Nucleus accumbens (tissue), 56 donors: ENCODE results near the gene ABR.

ENCODE experiments used
- DNase-seq, 56 donors: peaks; one replicate each; lab custom pipeline; 2025; lab: John Stamatoyannopoulos, UW

Gene ABR

DNA sequence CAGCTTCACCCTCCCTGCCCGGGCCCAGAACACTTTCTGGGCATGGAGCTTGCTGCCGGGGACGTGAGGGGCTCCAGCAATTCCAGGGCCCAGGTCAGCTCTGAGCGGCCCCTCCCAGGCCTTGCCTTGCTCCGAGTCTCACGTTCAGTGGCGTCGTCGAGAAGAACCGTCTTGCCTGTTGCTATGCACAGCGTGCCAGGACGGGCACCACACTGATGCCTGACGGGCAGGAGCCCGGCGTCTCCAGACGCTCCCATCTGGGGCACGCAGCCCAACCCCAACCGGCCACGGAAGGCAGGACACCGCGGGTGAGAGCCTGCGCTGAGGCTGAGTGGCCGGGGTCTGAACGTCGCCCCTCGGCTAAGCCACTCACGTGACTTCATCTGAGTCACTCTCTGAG is 155.7 kb downstream of the ABR start:
- no peak for DNase-seq

DNA sequence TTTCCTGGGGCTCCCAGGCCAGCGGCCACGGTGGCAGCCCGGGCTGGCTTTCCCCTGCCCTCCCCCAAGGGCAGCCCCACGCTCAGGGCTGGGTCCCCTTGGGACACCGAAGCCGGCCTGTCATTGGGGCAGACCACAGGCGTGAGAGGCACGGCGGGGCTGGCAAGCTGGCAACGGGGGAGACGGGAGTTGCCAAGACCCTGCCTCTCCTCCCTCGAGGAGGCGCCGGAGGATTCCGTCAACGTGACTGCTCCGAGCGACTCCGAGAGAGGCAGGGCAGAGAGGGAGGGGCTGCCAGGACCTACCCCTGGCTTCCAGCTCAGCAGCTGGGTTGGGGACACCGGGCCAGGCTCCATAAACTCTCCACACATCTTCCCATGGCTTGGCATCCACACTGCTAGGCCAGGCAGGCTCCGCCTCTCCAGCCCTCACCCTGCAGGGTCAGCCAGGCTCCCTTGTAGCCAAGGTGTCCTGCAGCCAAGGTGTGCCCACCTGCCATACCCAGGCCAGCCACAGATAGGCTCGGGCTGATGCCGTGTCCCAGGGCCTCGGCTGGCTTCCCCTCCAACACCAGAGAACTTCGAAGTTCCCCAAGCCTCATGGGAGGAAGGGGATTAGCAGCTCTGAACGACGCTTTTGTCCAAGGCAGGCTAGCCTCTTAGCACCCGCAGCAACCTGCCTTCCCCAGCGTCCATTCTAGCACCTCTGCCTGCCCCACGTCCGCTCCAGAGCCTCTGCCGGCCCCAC is 157.3 kb downstream of the ABR start:
- DNase-seq: peak in 9 of 56 donors; percentile 11 to 48 (median 28)

DNA sequence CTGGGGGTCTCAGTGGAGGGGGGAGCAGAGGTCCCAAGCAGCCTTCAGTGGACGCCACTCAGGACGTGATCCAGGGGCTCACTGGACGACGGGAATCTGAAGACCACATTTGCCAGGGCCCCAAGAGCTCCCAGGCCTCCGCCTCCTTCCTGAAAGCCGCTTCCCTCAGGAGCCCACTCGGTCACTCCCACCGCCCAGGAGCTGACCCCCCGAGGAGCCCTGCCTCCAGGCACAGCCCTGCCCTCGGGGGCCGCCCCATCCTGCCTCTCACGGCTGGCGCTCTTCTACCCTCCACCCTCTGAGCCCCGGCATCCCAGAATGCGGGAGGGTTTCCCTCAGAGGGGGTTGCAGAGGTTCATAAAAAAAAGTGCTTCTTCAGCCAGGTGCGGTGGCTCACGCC is 158.6 kb downstream of the ABR start:
- no peak for DNase-seq

DNA sequence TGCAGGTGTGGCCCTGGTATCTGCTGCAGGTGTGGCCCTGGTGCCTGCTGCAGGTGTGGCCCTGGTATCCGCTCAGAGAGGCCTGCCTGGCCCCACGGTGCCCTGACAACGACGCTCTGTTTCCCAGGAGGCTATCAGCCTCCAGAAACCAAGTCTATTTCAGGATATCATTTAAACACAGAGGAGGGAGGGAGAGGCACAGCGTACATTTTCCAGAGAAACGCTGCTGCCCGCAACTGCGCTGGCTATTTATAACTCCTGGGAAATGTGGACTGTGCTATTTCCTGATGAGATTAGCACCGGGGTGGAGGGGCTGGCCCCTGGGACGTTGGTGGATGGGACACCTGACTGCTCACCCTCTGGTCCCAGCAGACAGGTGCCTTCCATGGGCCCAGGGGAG is 160.3 kb downstream of the ABR start:
- DNase-seq: peak in 1 of 56 donors; percentile 17

DNA sequence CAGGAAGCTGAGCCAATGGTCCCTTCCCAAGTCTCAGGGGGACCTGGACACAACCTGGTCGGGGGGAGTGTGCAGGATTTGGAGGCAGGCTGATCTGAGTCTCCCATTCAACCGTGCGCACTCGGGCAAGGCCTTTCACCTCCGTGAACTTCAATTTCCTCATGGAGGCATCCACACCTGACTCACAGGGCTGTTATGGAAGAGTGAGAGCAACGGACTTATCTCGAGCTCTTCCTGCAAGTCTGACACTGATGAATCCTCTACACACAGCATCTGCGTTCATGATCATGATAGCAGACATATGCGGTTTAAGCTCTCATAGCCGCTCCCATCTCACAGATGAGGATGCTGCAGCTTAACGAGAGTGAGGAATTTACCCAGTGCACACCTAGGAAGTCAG is 161.2 kb downstream of the ABR start:
- no peak for DNase-seq

DNA sequence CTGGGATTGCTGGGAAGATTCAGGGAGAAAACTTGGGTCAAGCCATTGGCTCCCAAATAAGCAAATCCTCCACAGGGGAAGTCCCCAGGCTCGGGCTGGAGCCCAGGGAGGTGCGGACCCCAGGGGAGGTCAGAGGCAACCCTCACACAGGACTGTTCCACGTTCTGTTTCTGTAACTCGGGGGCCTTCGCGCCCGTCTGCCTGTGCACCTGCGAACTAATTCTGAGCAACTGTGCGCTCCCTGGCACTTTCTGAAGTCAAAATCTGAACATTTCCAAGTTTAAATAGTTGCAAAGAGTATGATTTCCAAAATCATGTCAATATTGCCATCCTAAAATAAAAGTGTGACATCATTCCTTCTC is 166.1 kb downstream of the ABR start:
- DNase-seq: no peak

DNA sequence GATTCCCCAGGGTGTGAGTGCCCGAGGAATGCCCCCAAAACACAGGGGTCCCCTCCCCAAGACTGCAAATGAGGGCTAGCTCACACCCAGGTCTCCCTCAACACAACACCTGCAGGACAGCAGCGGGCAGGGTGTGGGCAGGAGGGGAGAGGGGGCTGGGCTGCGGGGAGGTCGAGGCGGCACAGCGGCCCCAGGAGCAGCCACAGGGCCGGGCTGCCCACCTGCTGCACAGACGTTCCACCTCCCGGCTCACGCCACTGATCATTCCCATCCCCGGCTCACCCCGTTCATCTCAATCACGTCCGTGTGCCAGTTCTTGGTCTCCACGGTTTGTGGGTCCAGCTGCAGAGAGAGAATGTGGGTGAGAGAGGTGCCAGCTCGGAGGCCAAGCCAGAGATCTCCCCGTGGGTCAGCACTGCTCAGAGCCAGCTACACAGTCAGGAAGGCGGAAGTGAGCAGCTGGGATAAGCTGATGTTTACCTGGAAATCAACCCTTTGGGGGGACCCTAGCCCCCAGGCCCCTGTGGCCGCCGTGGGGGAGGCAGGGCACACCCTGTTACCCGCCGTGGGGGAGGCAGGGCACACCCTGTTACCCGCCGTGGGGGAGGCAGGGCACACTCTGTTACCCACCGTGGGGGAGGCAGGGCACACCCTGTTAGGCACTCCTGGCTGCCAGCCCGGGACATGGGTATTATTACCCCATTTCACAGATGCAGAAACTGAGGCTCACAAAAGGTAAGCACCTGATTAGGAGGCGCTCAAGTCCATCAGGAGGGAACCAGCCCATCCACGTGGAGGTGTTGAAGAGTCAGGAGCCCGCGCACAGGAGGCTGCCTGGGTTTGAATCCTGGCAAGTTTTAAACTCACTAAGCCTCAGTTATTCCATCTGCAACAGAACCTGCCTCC is 166.7 kb downstream of the ABR start:
- DNase-seq: no peak

DNA sequence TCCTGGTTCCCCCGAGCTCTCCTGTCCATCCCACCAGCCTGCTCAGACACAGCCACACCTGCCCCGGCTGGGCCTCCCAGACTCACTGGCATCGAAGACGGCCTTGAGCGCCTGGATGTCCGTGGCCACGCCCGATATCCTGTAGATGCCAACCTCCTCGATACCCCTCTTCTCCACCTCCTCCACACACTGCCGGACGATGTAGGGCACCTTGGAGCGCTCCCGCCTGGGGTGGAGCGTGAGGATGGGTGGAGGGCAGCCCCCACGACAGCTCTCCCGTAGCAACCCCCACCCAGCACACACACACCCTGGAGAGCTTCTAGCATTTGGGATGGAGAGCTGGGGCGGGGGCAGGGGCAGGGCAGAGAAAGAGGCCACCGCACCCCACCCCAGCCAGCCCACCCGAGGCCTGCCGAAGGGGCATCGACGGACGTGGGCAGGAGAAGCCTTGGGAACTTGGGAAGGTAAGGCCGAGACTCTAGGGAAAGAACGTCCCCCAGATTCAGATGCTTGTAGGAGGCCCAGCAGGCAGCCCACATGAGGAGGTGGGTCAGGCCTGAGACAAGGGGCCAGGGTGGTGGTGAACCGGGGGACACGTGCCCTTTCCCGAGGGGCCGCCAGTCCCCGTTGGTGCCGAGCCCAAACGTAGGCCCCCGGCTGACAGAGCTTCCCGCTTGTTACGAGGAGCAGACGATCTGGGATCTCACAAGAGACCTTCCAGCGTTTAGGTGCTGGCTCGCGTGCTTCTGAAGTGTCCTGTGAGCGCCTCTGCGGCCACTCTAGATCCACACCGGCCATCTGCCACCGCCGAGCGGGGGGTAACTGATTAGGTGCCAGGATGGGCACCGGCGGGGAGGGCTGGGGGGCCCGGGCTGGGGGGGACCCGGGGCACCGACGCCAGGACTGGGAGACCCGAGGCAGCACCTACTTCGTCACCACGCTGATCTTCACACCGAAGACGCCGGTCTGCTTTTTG is 167.7 kb downstream of the ABR start:
- no peak for DNase-seq

DNA sequence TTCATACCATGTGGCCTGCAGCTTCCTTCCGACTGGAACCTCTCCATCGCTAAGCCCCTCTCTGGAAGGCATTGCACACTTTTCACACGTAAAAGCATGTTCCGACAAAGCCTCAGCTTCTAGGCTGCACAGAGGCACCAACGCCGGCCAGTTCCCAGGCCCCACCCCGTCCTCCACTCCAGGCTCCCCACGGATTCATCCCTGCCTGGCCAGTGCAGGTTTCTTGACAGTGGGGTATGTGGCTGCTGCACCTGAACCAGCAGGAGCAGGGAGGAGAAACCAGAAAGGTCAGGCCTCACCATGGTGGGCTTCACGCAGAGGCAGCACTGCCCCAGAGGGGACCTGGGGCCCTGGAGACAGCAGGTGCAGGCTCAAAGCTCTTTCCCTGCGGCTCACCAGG is 168.6 kb downstream of the ABR start:
- DNase-seq: no peak

DNA sequence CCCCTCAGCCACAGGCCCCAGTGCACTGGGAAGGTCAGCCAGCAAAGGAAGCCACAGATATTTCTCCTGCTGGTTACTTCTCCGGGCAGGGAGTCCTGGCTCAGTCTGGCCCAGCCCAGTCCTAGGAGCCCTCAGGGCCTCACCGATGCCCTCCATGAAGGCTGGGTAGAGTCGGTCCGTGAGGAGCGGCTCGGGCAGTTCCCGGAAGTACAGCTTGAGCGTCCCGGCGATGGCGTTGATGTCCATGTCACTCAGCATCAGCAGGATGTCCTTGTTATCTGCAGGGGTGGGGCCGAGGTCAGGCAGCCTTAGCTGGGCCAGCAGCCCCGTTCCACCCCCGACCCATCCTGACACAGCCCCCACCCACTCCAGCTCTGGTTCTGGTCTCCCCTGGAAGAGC is 169.2 kb downstream of the ABR start:
- DNase-seq: no peak

DNA sequence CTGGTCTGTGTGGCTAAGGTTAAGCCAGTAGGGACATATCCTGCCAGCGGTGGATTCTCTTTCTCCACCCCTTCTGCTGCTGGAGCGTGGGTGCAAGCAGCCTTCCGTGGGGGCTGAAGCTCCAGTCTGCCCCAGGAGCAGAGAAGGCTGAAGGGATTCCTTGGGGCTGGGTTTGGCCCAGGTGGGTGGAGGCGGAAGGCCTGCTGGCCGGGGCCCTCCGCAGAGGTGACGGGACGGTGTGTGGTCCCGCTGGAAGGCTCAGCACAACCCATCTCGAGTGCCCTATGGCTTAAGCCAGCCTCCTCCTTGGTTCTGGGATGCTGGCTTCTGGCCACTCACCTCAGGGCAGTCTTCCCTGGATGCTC is 169.7 kb downstream of the ABR start:
- DNase-seq: no peak

DNA sequence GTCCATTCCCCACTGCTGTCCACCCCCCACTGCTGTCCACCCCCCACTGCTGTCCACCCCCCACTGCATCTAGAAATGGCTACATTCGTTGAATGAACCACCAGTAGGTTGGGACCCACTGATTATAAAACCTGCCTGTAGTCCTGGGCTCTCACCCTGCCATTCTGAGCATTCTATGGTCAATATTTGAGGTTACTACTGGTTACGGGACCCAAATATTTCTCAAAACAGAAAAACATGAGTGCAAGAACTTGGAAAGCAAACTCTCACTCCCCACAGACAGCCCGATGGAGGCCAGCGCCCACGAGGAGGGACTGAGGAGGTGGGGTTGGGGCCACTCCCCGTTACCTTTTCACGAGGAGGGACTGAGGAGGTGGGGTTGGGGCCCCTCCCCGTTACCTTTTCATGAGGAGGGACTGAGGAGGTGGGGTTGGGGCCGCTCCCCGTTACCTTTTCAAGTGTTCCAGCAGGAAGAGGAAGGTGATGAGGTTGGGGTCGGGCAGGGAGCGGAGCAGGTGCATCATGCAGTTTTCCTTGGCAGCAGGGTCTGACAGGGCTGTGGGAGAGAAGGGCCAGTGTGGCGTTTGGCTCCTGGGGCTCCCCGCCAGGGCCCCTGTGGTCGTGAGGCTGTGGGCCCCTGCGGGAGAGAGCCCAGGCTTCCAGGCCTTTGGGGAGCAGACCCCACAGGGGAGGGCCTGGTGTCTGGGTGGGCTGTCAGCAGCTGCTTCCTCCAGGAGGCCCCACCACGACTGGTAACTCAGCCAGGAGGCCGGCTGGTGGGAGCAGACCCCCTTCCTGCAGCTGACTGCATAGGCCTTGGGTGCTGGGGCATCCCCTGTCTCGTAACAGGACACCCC is 170.3 kb downstream of the ABR start:
- no peak for DNase-seq

DNA sequence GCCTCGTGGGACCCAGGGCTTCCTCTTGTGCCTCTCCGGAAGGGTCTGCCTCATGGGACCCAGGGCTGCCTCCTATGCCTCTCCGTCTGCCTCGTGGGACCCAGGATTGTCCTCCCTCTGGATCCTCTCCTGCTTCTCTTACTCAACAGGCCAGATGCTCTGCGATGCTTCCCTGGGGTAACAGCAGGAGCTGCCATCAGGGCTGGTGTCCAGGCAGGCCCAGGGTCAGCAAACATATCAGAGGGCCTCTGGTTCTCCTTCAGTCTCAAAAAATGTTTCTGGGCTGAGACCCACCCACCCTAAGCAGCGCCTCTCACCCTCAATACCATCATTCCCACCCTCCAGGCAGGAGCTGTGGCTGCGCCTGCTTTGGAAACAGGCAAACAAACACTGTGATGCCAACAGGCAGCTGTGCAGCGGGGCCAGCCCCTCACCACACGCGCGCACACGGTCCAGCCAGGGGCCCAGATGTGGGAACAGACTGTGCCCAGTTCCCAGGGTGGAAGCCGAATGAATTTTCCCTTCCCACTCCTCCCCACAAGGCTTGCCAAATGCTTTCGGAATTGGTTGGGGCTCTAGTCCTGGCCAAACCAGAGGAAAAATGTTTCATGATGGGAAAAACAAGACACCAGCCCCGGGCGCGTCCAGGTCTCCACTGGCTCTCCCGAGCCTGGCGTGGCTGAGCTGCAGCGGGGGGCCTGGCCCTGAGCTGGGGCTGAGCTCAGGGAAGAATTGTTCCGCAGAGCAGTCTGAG is 171.6 kb downstream of the ABR start:
- peak in 8 of 56 donors; percentile 18 to 51 (median 37) for DNase-seq

DNA sequence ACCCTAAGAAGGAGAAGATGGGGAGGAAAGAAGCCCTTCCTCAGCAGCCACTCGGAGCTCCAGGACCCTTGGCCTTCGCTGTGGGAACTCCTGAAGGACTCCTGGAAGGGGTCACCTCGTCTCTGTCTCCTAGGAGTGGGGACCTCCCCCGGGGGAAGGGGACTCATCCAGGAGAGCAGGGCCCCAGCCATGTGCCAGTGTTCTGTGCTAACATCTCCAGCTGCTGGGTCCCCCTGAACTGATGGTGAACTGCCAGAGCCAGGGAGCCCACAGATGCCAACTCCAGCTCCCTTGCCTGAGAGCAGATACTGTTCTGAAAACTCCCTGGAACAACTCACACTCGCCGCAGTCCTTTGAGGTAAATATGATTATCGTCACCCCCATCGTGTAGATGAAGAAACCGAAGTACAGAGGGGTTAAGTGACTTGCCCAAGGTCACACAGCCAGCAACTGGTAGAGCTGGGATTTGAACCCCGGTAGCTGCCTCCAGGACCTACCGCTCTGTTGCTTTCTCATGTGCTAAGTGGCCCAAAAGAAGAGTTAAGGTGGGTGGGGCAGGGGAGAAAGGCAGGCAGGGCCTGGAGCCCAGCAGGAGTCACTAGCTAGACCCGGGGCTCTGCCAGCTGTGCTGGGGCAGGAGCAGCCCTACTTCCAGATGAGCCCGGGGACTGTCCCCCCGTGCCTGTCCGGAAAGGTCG is 172.3 kb downstream of the ABR start:
- no peak for DNase-seq

DNA sequence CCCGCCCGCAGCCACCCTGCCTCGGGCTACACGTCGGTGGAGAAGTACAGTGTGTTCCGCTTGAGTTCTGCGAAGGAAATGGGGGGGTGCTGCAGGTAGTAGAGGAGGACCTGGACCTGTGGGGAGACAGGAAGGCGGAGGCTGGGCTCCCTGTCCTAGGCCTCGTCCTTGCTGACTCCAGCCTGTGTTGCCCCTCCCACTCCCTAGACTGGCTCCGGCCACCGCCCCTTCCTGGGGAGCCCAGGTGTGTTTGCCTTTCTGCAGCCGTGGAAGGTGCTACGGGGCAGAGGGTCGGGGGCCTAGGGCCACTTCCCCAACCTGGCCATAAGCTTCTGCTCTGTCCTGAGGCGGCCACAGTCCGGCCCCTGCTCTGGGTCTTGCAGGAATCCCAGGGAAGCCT is 173.7 kb downstream of the ABR start:
- DNase-seq: peak in 1 of 56 donors; percentile 48

DNA sequence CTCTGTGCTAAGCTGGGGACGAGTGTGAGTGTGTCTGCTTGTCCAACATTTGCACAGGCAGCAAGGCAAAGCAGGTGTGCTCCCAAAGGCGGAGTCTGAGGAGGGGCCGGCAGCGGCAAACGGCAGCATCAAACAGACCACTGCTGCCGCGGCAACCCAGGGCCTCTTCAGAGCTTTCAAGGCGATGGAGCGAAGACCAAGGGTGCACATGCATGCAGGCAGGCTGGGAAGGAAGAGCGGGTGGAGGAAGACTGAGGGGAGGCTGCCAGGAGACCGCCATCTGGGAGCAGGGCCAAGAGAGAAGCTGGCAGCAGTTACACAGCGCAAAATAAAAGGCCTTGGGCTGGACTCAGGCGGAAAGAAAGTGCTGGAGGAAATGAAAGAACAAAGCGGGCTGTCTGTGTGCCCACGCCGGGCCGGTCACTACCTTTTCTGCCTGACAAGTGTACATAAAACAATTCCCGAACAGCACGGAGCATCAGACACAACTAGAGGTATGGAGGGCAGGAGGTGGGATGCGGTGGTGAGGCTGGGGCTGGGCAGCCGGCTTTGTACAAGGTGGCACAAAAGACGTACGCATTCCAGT is 174.3 kb downstream of the ABR start:
- peak in 52 of 56 donors; percentile 15 to 89 (median 60) for DNase-seq

DNA sequence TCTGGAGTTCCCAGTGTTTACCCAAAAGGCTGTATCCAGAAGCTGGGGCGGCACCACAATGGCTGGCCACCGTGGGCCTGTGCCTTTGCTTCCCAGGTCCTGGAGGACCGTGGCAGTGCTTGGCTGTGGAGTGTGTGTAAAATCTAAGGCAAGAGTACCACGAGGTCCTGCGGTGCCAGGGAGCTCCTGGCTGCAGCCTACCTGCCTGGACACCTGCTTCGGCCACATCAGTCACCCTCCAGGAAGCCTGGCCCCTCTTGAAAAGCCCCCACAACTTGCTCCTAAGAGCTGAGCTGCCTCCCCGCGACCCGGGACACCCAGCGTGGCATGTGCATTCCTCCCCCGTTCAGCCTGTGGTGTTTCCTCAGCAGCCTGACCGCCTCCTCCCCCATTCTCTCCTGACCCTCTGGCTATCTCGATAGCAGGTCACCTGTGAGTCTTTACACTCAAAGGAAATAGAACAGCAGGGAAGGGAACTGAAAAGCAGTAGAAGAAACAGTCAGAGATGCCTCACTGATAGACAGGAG is 174.9 kb downstream of the ABR start:
- no peak for DNase-seq
